B cell (primary cell): Measurements from ENCODE around the gene KIF25.

Experiments used
- EZH2 ChIP-seq: IDR thresholded peaks from 2 replicates; pipeline ENCODE4 v1.6.1; 2012; ENCODE audit warnings: borderline replicate concordance, low read depth, mild to moderate bottlenecking, moderate library complexity, low read length; ENCODE audit not compliant: insufficient read depth, poor library complexity, severe bottlenecking
- TF ChIP-seq, protein P1 (sequence below): fragments of 200-600 bp; IDR thresholded peaks from one replicate; pipeline ENCODE4 v1.8.0; 2022; ENCODE audit warnings: antibody characterized with exemption, mild to moderate bottlenecking

DNA sequence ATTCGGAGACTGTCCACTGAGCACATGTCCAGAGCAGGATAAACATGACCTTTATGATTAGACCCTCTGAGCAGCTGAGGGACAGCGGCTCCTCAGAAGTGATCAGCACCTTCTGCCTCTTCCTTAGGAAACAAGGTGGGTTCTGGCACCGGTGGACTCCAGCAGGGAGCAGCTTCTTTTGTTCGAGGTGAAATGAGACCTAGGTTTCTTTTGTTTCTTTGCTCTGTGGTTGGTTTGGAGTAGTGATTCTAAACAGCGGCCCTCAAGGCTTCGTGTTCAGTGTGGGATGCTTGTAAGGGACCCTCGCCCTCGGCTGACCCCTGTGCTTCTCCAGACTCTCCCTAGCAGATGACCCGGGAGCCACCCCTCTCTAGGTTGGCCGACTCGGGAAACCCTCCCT is 96.2 kb downstream of the KIF25 start:
- TF ChIP-seq, protein P1, sequence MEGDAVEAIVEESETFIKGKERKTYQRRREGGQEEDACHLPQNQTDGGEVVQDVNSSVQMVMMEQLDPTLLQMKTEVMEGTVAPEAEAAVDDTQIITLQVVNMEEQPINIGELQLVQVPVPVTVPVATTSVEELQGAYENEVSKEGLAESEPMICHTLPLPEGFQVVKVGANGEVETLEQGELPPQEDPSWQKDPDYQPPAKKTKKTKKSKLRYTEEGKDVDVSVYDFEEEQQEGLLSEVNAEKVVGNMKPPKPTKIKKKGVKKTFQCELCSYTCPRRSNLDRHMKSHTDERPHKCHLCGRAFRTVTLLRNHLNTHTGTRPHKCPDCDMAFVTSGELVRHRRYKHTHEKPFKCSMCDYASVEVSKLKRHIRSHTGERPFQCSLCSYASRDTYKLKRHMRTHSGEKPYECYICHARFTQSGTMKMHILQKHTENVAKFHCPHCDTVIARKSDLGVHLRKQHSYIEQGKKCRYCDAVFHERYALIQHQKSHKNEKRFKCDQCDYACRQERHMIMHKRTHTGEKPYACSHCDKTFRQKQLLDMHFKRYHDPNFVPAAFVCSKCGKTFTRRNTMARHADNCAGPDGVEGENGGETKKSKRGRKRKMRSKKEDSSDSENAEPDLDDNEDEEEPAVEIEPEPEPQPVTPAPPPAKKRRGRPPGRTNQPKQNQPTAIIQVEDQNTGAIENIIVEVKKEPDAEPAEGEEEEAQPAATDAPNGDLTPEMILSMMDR = no peak
- no peak for TF ChIP-seq EZH2
